K562 (cell line): ENCODE data around the gene STRN3. TPM values are rescaled to one million over a fixed set of nuclear protein-coding genes. Genes with fewer than 3 reads are reported as not detected.

Experiments used
- ATAC-seq: fragments of 200-7000 bp; cut with Tn5 transposase; 3 replicates; pipeline ENCODE4 v1.9.1; 2020; ENCODE audit warnings: moderate library complexity
- BruUV-seq: library from RNA; stranded (reverse); fragments of 400-500 nt; replicated peaks from 2 replicates; lab custom pipeline; 2021; lab: Mats Ljungman, UMichigan
- CTCF ChIA-PET: fragments of 300-600 bp; formaldehyde crosslinking; extraction: SDS; loops from one replicate; lab custom pipeline; 2021; ENCODE audit warnings: low intra/inter-chr PET ratio; lab: Yijun Ruan, JAX
- POLR2A ChIA-PET: fragments of 300-600, 350-650 bp; sonication (Branson Sonifier 250); formaldehyde crosslinking; extraction: SDS; loops from one replicate; lab custom pipeline; 2021; ENCODE audit warnings: antibody characterized with exemption, inconsistent platforms; lab: Yijun Ruan, JAX
- DNase-seq, 4 experiments: peaks; one replicate each; pipeline versions ENCODE4 v3.0.0 to v3.0.0-alpha.2; 2011 to 2018; ENCODE audit warnings: low spot score in 3 of 4, mixed read lengths in 3 of 4; ENCODE audit errors: extremely low read depth in 1 of 4
- FAIRE-seq: peaks from 2 replicates; lab custom pipeline; 2011; peaks lifted over from hg19 to GRCh38; lab: Jason Lieb, UNC
- H2AFZ ChIP-seq: 2 replicates; pipeline ENCODE4 v1.6.0; 2011; ENCODE audit warnings: low read depth, low read length, control low read depth, inconsistent platforms
- H3K27ac ChIP-seq: fragments of 200-600 bp; 3 replicates; pipeline ENCODE4 v1.8.0; 2011; ENCODE audit warnings: low read depth, mild to moderate bottlenecking, control low read depth, inconsistent platforms, low read length, moderate library complexity, mixed read lengths; ENCODE audit errors: extremely low read depth
- H3K27me3 ChIP-seq, 2 experiments: fragments of 300-600 bp in 1 of 2; 2 replicates in 1 of 2; 3 replicates in 1 of 2; pipeline versions ENCODE4 v1.6.0 to v1.8.0; 2011; ENCODE audit warnings: inconsistent platforms in 2 of 2, low read length in 2 of 2, mild to moderate bottlenecking in 1 of 2, mixed read lengths in 1 of 2, moderate library complexity in 1 of 2; ENCODE audit not compliant: control insufficient read depth in 2 of 2, insufficient read depth in 2 of 2
- H3K36me3 ChIP-seq: fragments of 300-600 bp; 3 replicates; pipeline ENCODE4 v1.8.0; 2011; ENCODE audit warnings: mild to moderate bottlenecking, low read length, inconsistent platforms; ENCODE audit not compliant: control insufficient read depth, insufficient read depth
- H3K4me1 ChIP-seq, 2 experiments: fragments of 200-600 bp in 1 of 2; replicated peaks in 1 of 2; 2 replicates in 1 of 2; 3 replicates in 1 of 2; pipeline versions ENCODE4 v1.5.1 to v1.8.0; 2011; ENCODE audit warnings: inconsistent platforms in 2 of 2, low read length in 2 of 2, mild to moderate bottlenecking in 1 of 2, mixed read lengths in 1 of 2, moderate library complexity in 1 of 2; ENCODE audit not compliant: control insufficient read depth in 2 of 2, insufficient read depth in 2 of 2
- H3K4me2 ChIP-seq: 2 replicates; pipeline ENCODE4 v1.6.1; 2011; ENCODE audit warnings: low read length, control low read depth, inconsistent platforms, mixed read lengths; ENCODE audit not compliant: insufficient read depth
- H3K4me3 ChIP-seq: fragments of 200-600 bp; sonication (generic), shearing (Covaris generic); 2 replicates; pipeline ENCODE4 v1.5.1; 2016; ENCODE audit warnings: control low read depth, inconsistent platforms
- H3K79me2 ChIP-seq: fragments of 200-600 bp; 3 replicates; pipeline ENCODE4 v1.8.0; 2011; ENCODE audit warnings: low read length, inconsistent platforms; ENCODE audit not compliant: control insufficient read depth, insufficient read depth
- H3K9ac ChIP-seq, 2 experiments: 2 replicates each; pipeline versions ENCODE4 v1.6.0 to v1.6.1; 2011; ENCODE audit warnings: low read depth in 2 of 2, low read length in 2 of 2, control low read depth in 1 of 2, inconsistent platforms in 1 of 2, mild to moderate bottlenecking in 1 of 2, mixed read lengths in 1 of 2; ENCODE audit not compliant: insufficient read depth in 1 of 2
- H3K9me1 ChIP-seq: one replicate; pipeline ENCODE4 v1.6.0; 2011; ENCODE audit warnings: inconsistent platforms, mild to moderate bottlenecking, low read length, moderate library complexity; ENCODE audit not compliant: control insufficient read depth, insufficient read depth
- H3K9me3 ChIP-seq: replicated peaks from 2 replicates; pipeline ENCODE4 v1.5.1; 2011; ENCODE audit warnings: low read depth, low read length, inconsistent platforms; ENCODE audit not compliant: control insufficient read depth, insufficient read depth
- H4K20me1 ChIP-seq: replicated peaks from 2 replicates; pipeline ENCODE4 v1.6.1; 2011; ENCODE audit warnings: low read length, inconsistent platforms, mixed read lengths; ENCODE audit not compliant: control insufficient read depth, insufficient read depth
- CBFA2T2 ChIP-seq: fragments of 450-650 bp; conservative IDR thresholded peaks from 2 replicates; pipeline ENCODE4 v1.6.1; 2017; ENCODE audit warnings: mild to moderate bottlenecking
- DPF2 ChIP-seq: fragments of 450-650 bp; IDR thresholded peaks from 2 replicates; pipeline ENCODE4 v1.6.1; 2016
- EHMT2 ChIP-seq: fragments of 450-650 bp; IDR thresholded peaks from 2 replicates; pipeline ENCODE4 v1.6.1; 2018; ENCODE audit warnings: antibody characterized with exemption
- EP300 ChIP-seq: IDR thresholded peaks from 2 replicates; pipeline ENCODE4 v1.6.1; 2012; ENCODE audit warnings: low read length, improper control_type of control experiment
- ETV5 ChIP-seq: sonication (generic); formaldehyde crosslinking; IDR thresholded peaks from 2 replicates; pipeline ENCODE4 v1.4.0; 2020; ENCODE audit warnings: low read depth, mild to moderate bottlenecking, missing genetic modification reagents
- GABPB2 ChIP-seq: fragments of 250-450 bp; sonication (Bioruptor Pico); conservative IDR thresholded peaks from 2 replicates; pipeline ENCODE4 v1.5.1; 2021; ENCODE audit warnings: mild to moderate bottlenecking
- HDAC1 ChIP-seq, 2 experiments: fragments of 450-650 bp; IDR thresholded peaks; 2 replicates each; pipeline ENCODE4 v1.6.1; 2016 to 2017; ENCODE audit warnings: inconsistent platforms in 1 of 2, mild to moderate bottlenecking in 1 of 2, moderate library complexity in 1 of 2
- HDAC2 ChIP-seq: fragments of 450-650 bp; IDR thresholded peaks from 2 replicates; pipeline ENCODE4 v1.6.1; 2016; ENCODE audit warnings: mild to moderate bottlenecking
- HNRNPH1 ChIP-seq: fragments of 200-400 bp; formaldehyde crosslinking; optimal IDR thresholded peaks from 2 replicates; pipeline ENCODE3; 2017; ENCODE audit warnings: low read depth, mild to moderate bottlenecking, low read length, moderate library complexity
- KDM1A ChIP-seq, 2 experiments: fragments of 450-650 bp; IDR thresholded peaks; 2 replicates each; pipeline ENCODE4 v1.6.1; 2016; ENCODE audit warnings: mild to moderate bottlenecking in 2 of 2
- KLF16 ChIP-seq: IDR thresholded peaks from 2 replicates; pipeline ENCODE4 v1.6.1; 2016; ENCODE audit warnings: antibody characterized with exemption
- MTA2 ChIP-seq: fragments of 450-650 bp; IDR thresholded peaks from 2 replicates; pipeline ENCODE4 v1.6.1; 2016; ENCODE audit warnings: low read depth
- PML ChIP-seq: IDR thresholded peaks from 2 replicates; pipeline ENCODE4 v1.6.1; 2012; ENCODE audit warnings: low read length, inconsistent platforms
- SMARCE1 ChIP-seq: fragments of 450-650 bp; IDR thresholded peaks from 2 replicates; pipeline ENCODE4 v1.7.1; 2016; ENCODE audit warnings: mild to moderate bottlenecking
- TCF3 ChIP-seq: sonication (generic); formaldehyde crosslinking; IDR thresholded peaks from 2 replicates; pipeline ENCODE4 v1.4.0; 2020; ENCODE audit warnings: mild to moderate bottlenecking, missing genetic modification reagents
- TOE1 ChIP-seq, 2 experiments: fragments of 450-650 bp in 1 of 2; sonication (generic) in 1 of 2; formaldehyde crosslinking in 1 of 2; IDR thresholded peaks; 2 replicates each; pipeline versions ENCODE4 v1.7.1 to v1.8.0; 2016 to 2022; ENCODE audit warnings: borderline replicate concordance in 2 of 2, mild to moderate bottlenecking in 2 of 2, antibody characterized with exemption in 1 of 2, inconsistent platforms in 1 of 2, low read depth in 1 of 2, missing genetic modification reagents in 1 of 2, moderate library complexity in 1 of 2
- ZBTB1 ChIP-seq: sonication (generic); formaldehyde crosslinking; IDR thresholded peaks from 2 replicates; pipeline ENCODE4 v1.8.1; 2023; ENCODE audit warnings: missing genetic modification reagents, low read depth, mild to moderate bottlenecking, borderline replicate concordance
- ZNF780A ChIP-seq: fragments of 250-450 bp; sonication (Bioruptor Pico); IDR thresholded peaks from 2 replicates; pipeline ENCODE4 v1.5.0; 2021; ENCODE audit warnings: mild to moderate bottlenecking
- WGBS: fragments of 100-300 bp; shearing (Covaris generic); methylation state at CpG from one replicate; pipeline ENCODE4 v1.1.6; 2016; ENCODE audit warnings: low coverage, mixed read lengths; ENCODE audit not compliant: insufficient coverage; ENCODE audit errors: missing lambda C conversion rate; 5-methylcytosine and 5-hydroxymethylcytosine counted together
- in situ Hi-C: fragments of 300-500 bp; cut with MboI; formaldehyde crosslinking; loops from 4 replicates; pipeline ENCODE4 v1.15.0; 2018; ENCODE audit warnings: inconsistent platforms, mixed read lengths
- intact Hi-C: fragments of 100-400 bp; cut with micrococcal nuclease; formaldehyde crosslinking; loops from 2 replicates; pipeline ENCODE4 v1.14.2; 2022
- polyA plus RNA-seq, 8 experiments: library from polyadenylated mRNA; depleted of rRNA in 4 of 8; stranded (reverse) in 5 of 8; unstranded in 3 of 8; fragments of >200 nt; fragmentation: Nextera tagmentation in 2 of 8; fragmentation: Illumina TruSeq in 1 of 8; extraction: Ambion mirVana in 2 of 8; extraction: Trizol in 1 of 8; gene quantifications; 2 replicates each; pipeline versions ENCODE4 v1.2.1 to v1.2.3, GENCODE V29; 2011 to 2014; ENCODE audit warnings: inconsistent platforms in 1 of 8, missing spikeins in 1 of 8
- total RNA-seq, 7 experiments: library from RNA; depleted of rRNA in 6 of 7; stranded (reverse); fragments of >200 nt in 6 of 7; fragmentation: Illumina TruSeq in 2 of 7; extraction: Trizol in 2 of 7; gene quantifications; 2 replicates each; pipeline versions ENCODE4 v1.2.1 to v1.2.3, GENCODE V29; 2011 to 2021; ENCODE audit warnings: low replicate concordance in 1 of 7
- TF ChIP-seq, protein P1 (sequence below): sonication (generic); IDR thresholded peaks from 2 replicates; pipeline ENCODE4 v1.6.1; 2016
- TF ChIP-seq, protein P2 (sequence below), 2 experiments: fragments of 250-450 bp in 1 of 2; fragments of 450-650 bp in 1 of 2; sonication (Bioruptor Pico) in 1 of 2; IDR thresholded peaks; 2 replicates each; pipeline versions ENCODE4 v1.6.1 to v1.8.0; 2016 to 2021; ENCODE audit warnings: mild to moderate bottlenecking in 2 of 2, moderate library complexity in 2 of 2, missing compliant biosample characterization in 1 of 2, missing genetic modification characterization in 1 of 2
- TF ChIP-seq, protein P3 (sequence below), 2 experiments: fragments of 450-650 bp in 1 of 2; sonication (generic) in 1 of 2; formaldehyde crosslinking in 1 of 2; IDR thresholded peaks in 1 of 2; conservative IDR thresholded peaks in 1 of 2; 2 replicates each; pipeline versions ENCODE4 v1.6.1 to v1.8.1; 2016 to 2023; ENCODE audit warnings: mild to moderate bottlenecking in 2 of 2, moderate library complexity in 2 of 2, inconsistent platforms in 1 of 2, missing genetic modification reagents in 1 of 2

Gene STRN3
- total and polyA plus RNA-seq, 9 of the 15 experiments (the other 6 are each of a cell fraction or from before 2014, with no cell fraction given) = 5.9 to 29.1 (median 16.0) TPM

DNA sequence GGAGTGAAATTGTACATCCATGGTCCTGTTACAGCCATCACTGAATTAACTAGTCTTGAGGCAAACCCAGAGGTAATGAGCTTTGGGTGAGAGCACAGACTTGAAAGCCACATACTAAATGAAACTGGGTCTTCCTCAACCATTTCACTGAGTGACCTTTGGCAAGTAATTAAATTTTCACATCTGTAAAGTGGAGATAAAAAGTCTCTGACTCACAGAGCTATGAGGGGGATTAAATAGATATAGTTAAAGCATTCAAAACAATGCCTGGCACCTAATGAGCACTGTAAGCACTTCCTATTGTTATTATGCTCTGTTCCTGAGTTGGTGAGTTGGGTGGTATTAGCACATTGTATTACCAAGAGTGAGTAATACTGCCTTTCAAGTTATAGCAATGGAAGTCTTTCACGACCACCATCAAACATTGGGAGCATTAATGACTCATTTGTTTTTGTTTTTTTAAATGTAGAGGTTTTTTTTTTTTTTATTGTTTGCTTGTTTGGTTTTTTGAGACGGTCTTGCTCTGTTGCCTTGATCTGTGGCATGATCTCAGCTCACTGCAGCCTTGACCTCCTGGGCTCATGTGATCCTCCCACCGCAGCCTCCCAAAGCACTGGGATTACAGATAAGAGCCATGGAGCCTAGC lies 12.5 kb upstream of the STRN3 start:
- H4K20me1 ChIP-seq = no peaks in the 10 kb centered on the region
- ChIA-PET CTCF (no interaction called here), POLR2A (interaction anchor here (0.6 to 2.7 kb wide), 7 partner anchors 10 to 168 kb away, joined by 3 to 17 read pairs (median 4); partner anchors contain the start of genes AP4S1 and STRN3)
- H3K36me3 ChIP-seq = no peaks in the 10 kb centered on the region
- peak overlapping the region; percentile 63 for H3K4me2 ChIP-seq
- ATAC-seq (peak; percentile 80), FAIRE-seq (peak; percentile 88), DNase-seq (peak in 2 of 4 experiments; percentile 55 to 78)
- H3K9me1 ChIP-seq = no peaks in the 10 kb centered on the region
- H3K27ac ChIP-seq = peak overlapping the region; percentile 88
- H3K9ac ChIP-seq = peak overlapping the region in 1 of 2 experiments; percentile 60; a peak in 3 of 4 replicates
- in situ Hi-C loops = no loop called here
- WGBS = 0% methylated on average over 3 of the region's 3 CpGs
- H3K4me3 ChIP-seq = no peak overlapping the region
- peaks cover 17 to 25% of the 10 kb centered on the region in 2 experiments; a peak in 4 of 5 replicates for H3K4me1 ChIP-seq
- intact Hi-C loops = loop anchor here (2.0 kb wide), 1 partner anchor 20 kb away; no protein-coding TSS in a partner anchor
- no peaks in the 10 kb centered on the region; the same call in 1 of the 2 replicates for H3K9me3 ChIP-seq
- H3K79me2 ChIP-seq = no peaks in the 10 kb centered on the region
- H2AFZ ChIP-seq = peak overlapping the region; percentile 58
- H3K27me3 ChIP-seq = no peaks in the 10 kb centered on the region
- no TSS peak for BruUV-seq
- TF ChIP-seq HDAC2 (peak; percentile 63; the same call in 1 of the 2 replicates), DPF2 (peak; percentile 96), PML (peak; percentile 38; the same call in 1 of the 2 replicates), MTA2 (peak; percentile 63), SMARCE1 (peak; percentile 90), ETV5 (CRISPR knock-in tag) (no peak), ZNF780A (no peak), EP300 (peak; percentile 80; the same call in 1 of the 2 replicates), TOE1 (IDR thresholded peaks at IDR 0.05; ENCODE audit: borderline replicate concordance) (0 out of 2 replicates have a peak, but pooled peaks have one; percentile 23), TOE1 (CRISPR knock-in tag; IDR thresholded peaks at IDR 0.05; ENCODE audit: borderline replicate concordance, low read depth) (no peak), KDM1A (IDR thresholded peaks at IDR 0.05) (peak in 1 of 2 experiments; percentile 59; a peak in 3 of 4 replicates), CBFA2T2 (peak; percentile 77), ZBTB1 (CRISPR knock-in tag) (no peak), GABPB2 (CRISPR knock-in tag) (no peak), HNRNPH1 (no peak), KLF16 (no peak), EHMT2 (peak; percentile 45; the same call in 1 of the 2 replicates), TCF3 (CRISPR knock-in tag) (peak; percentile 75), HDAC1 (IDR thresholded peaks at IDR 0.05) (peak in 1 of 2 experiments; percentile 74; a peak in 2 of 4 replicates)
- TF ChIP-seq, protein P1, sequence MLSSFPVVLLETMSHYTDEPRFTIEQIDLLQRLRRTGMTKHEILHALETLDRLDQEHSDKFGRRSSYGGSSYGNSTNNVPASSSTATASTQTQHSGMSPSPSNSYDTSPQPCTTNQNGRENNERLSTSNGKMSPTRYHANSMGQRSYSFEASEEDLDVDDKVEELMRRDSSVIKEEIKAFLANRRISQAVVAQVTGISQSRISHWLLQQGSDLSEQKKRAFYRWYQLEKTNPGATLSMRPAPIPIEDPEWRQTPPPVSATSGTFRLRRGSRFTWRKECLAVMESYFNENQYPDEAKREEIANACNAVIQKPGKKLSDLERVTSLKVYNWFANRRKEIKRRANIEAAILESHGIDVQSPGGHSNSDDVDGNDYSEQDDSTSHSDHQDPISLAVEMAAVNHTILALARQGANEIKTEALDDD = peak; percentile 99
- TF ChIP-seq, protein P2, sequence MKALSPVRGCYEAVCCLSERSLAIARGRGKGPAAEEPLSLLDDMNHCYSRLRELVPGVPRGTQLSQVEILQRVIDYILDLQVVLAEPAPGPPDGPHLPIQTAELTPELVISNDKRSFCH (CRISPR knock-in tag; IDR thresholded peaks at IDR 0.05) = no peak
- TF ChIP-seq, protein P2 (tag; IDR thresholded peaks at IDR 0.05) = peak; percentile 87
- TF ChIP-seq, protein P3, sequence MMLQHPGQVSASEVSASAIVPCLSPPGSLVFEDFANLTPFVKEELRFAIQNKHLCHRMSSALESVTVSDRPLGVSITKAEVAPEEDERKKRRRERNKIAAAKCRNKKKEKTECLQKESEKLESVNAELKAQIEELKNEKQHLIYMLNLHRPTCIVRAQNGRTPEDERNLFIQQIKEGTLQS (IDR thresholded peaks at IDR 0.05) = peak; percentile 84
- TF ChIP-seq, protein P3 (CRISPR knock-in tag; conservative IDR thresholded peaks at IDR 0.05) = no peak
